Erythroblast (primary cell): Measurements from ENCODE around the gene GRIP2.

Experiments used
- DNase-seq, 2 experiments: peaks; one replicate each; lab custom pipeline; 2025; lab: John Stamatoyannopoulos, UW
- GATA1 ChIP-seq: IDR thresholded peaks from 2 replicates; pipeline ENCODE4 v1.6.1; 2011; ENCODE audit warnings: low read depth, mild to moderate bottlenecking, control low read depth, low read length, moderate library complexity
- POLR2A ChIP-seq: IDR thresholded peaks from 2 replicates; pipeline ENCODE4 v1.6.1; 2011; ENCODE audit warnings: mild to moderate bottlenecking, low read length

GRIP2 gene

DNA sequence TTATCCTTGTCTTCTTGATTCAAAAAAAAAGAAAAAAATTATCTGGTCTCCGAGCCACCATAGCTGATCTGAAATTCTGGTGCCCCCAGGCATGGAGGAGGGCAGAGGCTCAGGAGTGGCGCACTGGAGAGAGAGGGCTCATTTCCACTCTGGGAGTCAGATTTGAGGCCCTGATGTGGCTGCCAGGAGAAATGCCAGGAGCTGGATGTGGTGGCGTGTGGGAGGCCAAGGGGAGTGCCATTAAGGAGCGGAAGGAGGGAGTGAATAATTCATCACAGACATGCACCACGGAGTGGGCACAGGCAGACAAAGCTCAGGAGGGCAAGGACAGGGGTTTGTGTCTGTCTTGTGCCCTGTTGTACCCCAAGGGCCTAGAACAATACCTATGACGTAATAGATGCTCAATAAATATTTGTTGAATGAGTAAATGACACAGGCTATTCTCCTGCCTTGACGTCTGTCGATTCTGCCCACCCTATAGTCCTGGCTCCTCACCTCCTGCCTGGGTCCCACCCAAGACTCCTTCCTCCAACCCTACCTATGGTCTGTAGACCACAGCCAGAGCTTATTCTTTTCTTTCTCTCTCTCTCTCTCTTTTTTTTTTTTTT is 12.0 kb upstream of the GRIP2 start:
- TF ChIP-seq POLR2A (no peak), GATA1 (no peak)

DNA sequence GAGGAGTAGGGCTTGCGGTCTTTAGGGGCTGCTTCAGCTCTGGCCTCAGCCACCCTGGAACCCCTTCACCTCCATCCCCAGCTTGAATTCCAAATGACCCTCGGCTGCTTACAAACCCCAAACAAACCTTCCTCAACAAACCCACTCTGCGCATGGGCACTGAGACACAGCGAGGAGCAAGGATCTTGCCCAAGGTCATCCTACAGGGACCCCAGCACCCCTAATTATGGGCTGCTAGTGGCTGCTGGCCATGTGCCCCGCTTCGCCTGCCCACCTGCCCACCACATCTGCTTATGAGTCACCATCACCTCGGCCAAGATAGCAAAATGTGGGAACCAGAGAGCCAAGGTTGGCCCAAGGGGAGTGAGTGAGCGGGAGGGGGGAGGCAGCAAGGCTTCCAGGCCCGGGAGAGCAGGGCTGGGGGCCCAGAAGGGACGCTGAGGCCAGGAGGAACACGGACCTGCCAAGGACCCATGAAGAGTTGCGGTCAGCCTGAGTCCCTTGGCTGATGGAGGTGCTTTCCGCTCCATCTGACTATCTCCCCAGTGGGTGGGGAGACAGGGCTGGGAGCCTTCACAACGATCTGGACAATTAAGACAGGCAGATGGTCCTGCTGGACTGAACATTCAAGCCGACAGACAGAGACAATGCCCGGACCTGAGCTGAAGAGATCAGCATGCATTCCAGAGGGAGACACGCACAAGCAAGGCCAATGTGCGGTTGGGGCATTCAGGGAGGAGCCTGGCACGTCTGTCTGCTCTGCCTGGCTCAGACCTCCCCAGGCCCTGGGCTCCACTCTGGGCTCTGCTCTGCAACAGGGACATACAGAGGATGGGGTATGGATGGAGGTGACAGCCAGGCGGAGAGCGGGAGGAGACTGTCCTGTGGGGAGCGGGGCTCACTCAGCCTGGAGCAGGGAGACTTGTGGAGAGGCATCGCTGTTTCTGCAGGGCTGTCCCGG is 10.8 kb upstream of the GRIP2 start:
- DNase-seq: no peak
- no peak for TF ChIP-seq GATA1

More for the DNA sequence above, 12.0 kb upstream of the GRIP2 start:
- DNase-seq: no peak

DNA sequence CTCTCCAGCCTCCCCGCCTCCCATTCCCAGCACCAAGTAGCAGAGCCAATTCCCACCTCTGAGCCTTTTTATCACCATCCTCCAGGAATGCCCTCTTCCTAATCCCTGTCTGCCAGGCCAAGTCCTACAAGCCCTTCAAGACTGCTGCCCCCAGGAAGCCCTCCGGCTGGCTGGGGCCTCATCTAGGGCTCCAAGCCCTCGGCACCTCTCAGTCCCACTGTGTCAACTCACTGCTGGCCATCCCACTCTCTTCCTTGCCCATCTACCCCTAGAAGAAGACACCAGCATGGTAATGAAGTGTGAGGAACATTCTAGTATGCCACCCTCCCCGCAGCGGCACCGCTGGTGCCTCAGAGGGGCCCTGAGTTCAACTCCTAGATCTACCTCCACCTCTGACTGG is 10.0 kb upstream of the GRIP2 start:
- no peak for DNase-seq
- TF ChIP-seq GATA1: no peak
- TF ChIP-seq POLR2A: no peak

DNA sequence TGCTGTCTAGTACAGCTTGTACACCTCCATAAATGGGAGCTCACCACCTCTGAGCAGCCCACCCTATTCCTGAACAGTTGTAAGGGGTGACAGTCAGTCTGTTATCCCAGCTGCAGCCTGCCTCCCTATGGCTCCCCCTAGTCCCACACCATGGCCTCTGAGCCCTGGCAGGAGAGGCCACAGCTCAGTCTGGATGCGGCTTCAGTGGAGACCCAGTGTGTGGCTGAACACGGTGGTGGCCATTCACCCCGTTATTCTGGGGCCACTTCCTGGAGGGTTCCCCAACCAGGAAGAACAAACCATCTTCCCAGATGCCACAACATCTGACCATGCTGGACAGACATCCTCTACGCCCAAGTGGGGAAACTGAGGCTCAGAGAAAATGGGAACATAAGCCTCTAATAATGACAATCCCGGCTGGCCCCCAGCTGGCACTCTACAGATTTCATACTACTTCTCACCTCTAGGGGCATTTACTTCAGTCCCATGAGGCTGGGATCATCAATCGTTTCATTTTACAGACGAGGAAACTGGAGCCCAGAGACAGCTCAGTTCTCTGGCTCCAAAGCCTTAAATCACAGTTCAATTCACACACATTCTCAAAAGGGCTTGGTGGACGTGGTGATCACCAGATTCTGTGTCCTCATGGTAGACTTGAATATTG is 9.2 kb upstream of the GRIP2 start:
- no peak for TF ChIP-seq GATA1
- DNase-seq: no peak

DNA sequence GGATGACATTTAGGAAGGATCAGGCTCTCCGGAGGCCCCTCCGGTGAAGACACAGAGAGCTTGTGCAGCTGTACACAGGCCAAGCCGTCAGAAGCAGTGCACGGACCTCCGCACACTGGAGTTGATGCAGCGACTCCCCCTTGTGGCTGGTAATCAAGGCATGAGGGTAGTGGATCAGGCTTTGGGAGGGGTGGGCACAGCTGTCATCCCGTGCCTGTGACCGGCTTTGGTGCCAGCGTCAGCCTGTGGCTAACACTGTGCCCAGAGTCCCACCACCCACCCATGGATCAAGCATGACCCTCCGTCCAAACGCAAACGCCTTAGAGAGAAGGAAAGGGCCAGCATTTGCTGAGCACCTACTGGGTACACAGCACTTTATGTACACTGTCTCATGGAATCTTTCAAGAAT is 8.2 kb upstream of the GRIP2 start:
- no peak for TF ChIP-seq GATA1
- no peak for TF ChIP-seq POLR2A
- DNase-seq: peak; percentile 30 to 48

DNA sequence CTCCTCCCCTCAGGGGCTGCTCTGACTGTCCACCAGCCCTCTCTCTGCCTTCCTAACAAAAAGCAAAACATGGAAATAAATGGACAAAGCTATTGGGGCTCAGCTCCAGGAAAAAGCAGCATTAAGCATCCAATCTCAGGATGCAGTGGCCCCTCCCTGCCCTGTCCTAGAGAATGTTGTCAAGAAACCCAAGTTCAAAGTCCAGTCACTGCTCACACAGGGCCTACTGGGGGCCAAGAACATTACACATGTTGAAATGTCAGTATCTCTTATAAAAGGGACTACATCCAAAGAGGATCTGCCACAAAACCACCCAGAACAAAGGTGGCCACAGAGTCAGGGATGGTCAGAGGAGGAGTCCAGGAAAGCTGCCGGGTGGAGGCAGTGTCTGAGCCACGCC is 7.6 kb upstream of the GRIP2 start:
- no peak for DNase-seq
- no peak for TF ChIP-seq POLR2A
- TF ChIP-seq GATA1: no peak

DNA sequence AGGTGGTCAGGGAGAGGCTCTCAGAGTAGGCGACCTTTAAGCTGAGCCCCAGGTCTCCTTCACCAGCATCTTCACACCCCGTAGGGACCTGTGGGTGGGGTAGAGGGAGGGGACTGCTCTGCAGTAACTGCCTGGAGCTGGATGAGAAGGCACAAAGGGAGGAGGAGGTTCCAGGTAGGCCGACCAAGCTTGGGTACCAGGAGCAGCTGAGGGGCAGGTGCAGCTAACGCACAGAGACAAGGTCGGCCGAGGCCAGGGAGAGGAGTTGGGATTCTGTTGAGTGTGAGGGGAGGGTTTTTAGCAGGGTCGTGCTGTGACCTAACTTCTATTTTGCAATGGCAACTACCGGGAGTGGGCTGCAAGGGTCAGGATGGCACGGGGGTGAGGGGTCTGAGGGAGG is 5.9 kb upstream of the GRIP2 start:
- TF ChIP-seq POLR2A: no peak
- TF ChIP-seq GATA1: no peak
- no peak for DNase-seq

DNA sequence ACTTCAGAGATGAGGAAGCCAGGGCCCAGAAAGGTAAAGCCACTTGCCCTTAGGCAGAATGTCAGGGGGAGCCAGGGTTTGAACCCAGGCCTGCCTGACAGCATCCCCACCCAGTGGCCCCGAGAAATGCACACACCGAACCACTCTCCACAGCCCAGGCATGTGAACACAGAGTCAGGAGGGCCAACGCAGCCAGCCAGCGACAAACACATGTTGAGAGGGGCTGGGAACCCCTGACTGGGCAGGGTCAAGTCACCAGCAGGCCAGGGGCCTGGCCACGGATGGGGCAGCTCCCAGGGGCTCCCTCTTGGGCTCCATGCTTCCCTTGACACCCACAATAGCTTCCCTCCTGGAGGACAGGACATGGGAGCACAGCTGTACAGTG is 5.1 kb upstream of the GRIP2 start:
- no peak for DNase-seq
- TF ChIP-seq POLR2A: no peak
- TF ChIP-seq GATA1: no peak

DNA sequence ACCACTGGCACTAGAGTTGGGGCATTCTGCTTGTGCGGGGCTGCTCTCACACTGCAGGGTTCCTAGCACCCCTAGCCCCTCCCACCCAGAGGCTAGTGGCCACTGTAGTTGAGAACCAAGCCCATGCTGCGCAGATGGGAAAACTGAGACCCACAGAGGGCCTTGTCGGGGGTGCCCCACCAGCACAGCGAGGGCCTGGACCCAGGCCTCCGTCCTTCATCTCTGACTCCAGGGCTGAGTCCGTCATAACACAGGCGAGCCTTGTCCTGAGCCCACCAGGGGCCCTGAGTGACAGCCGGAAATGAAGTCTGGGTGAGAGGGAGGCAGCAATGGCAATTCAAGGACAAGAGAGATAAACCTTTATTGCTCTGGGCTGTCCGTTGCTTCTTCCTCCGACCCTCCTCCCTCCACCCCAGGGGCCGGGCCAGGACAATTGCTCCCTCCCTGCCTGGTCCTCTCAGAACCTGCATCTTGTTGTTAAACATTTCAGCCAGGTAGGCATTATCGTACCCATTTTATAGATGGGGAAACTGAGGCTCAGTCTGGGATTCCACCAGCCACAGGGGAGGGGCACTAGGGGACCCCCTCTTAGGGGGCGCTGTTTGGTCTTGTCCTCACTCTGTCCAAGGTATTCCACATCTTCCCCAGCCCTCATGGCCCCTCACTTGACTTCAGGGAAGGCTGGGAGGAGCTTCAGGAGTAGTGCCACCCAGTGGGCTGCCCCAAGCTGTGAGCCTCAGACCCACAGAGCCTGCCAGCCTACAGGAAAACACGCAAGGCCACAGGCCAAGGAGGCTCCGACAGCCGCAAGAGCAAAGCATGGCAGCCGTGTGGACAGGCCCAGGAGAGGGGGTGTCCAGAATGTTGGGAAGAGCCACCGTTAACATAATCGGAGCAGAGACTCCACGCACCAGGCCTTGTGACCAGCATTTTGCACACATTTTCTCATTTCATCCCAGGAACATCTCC is 4.4 kb upstream of the GRIP2 start:
- no peak for DNase-seq
- TF ChIP-seq GATA1 (no peak), POLR2A (no peak)

DNA sequence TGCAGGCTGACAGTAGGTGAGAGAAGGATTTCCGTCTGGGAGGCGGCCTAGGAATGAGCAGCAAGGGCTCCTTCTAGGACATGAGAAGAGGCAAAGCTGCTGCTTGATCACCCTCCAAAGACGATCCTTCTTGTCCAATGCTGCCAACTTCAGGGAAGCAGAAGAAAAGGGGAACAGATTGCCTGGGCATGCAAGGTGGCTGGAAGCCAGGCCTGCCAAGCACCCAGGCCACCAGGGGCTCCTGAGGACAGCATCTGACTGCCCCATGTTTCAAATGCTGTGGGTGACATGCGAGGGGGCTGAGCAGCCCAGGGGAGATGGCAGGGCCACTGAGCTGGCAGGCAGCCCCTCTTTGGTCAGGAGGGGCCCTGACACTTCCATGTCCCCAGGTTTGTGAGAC is 3.3 kb upstream of the GRIP2 start:
- TF ChIP-seq POLR2A (no peak), GATA1 (no peak)
- no peak for DNase-seq

DNA sequence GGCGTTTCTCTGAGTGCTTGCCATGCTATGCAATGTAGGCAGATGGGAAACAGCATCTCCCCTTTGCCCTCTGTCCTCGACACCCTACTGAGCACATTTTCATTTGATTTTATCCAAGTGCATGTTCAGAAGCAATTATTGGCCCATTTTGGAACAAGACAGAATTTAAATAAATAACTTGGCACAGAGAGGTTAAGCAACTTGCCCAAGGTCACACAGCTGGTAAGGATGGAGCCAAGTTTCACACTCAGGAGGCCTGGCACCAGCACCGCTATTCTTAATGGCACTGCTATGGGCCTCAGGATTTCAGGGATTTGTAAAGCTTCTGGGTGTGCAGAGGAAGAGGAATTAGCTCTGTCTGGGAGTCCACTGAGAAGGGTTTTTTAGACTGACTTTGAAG is 2.5 kb upstream of the GRIP2 start:
- DNase-seq: no peak
- TF ChIP-seq POLR2A (no peak), GATA1 (no peak)

DNA sequence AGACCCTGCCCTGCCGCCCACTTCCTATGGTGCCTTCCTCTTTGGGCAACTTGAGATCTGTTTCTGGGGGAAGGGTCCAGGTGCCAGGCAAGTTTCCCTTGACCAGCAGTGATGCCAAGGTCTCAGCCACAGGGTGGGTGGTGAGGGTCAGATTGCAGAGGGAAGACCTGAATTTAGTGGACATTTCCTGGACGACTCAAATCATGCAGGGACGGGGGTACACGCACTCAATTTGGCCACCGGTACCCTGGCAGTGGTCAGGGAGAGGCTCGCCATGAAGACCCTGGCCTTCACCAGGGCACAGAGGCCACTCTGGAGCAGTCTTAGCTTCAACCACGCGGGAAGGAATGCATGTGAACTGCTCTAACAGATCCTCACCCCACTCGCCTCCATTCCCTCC is 1.5 kb upstream of the GRIP2 start:
- no peak for DNase-seq
- TF ChIP-seq GATA1: no peak
- TF ChIP-seq POLR2A: no peak

DNA sequence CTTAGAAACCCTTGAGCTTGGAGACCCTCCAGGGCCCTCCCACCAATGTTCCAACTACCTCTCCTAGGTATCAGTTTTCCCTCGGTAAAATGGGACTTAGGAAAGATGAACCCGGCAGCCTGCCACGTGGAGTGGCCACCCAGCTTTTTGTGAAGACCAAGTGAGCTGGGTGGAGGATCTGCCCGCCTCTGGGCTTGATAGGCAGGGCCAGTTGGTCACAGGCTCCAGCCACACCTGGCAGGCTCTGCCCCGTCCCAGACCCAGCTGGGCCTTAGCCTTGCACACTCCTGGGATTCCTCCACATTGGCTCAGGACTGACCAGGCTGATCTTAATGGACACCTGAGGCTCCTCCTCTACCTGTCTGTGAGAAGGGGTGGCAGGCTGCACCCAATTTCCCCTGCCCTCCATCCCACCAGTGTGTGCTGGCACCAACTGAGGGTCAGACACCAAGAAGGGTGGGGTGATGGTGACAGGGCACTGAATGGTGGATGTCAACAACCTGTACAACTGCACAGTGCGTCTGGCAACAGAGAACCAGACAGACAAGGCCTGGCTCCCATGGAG is 761 bp upstream of the GRIP2 start:
- no peak for DNase-seq
- TF ChIP-seq POLR2A: no peak
- TF ChIP-seq GATA1: no peak
